NCI-H2081 (cell line): Measurements from ENCODE around the gene SPA17.

Experiments
- DNase-seq, 2 experiments: peaks; one replicate each; lab custom pipeline; 2025; lab: John Stamatoyannopoulos, UW

Gene SPA17

GRCh38 chr11:124724979-124725718 is 51.4 kb downstream of the SPA17 start:
- DNase-seq: no peak

- DNase-seq: no peak
Observed at GRCh38 chr11:124725719-124726105, 52.0 kb downstream of the SPA17 start.

GRCh38 chr11:124727474-124727873 is 53.8 kb downstream of the SPA17 start:
- no peak for DNase-seq

GRCh38 chr11:124728134-124728533 is 54.4 kb downstream of the SPA17 start:
- DNase-seq: no peak

- DNase-seq: no peak
Observed at GRCh38 chr11:124729571-124729970, 55.9 kb downstream of the SPA17 start.

GRCh38 chr11:124732230-124732629 is 58.5 kb downstream of the SPA17 start:
- DNase-seq: no peak

- no peak for DNase-seq
Observed at GRCh38 chr11:124736736-124737135, 63.0 kb downstream of the SPA17 start.

- no peak for DNase-seq
Observed at GRCh38 chr11:124737638-124738305, 64.1 kb downstream of the SPA17 start.

- no peak for DNase-seq
Observed at GRCh38 chr11:124738713-124739478, 65.2 kb downstream of the SPA17 start.

- DNase-seq: peak; percentile 90 to 91
Observed at GRCh38 chr11:124739479-124740276, 66.0 kb downstream of the SPA17 start, which contains the start of gene NRGN. TSS of gene NRGN (plus strand) at chr11:124739942. CDS start at chr11:124740085, 143 bp downstream.

- peak; percentile 28 to 29 for DNase-seq
Observed at GRCh38 chr11:124740277-124740882, 66.7 kb downstream of the SPA17 start.

GRCh38 chr11:124742555-124742954 is 68.9 kb downstream of the SPA17 start:
- DNase-seq: no peak

GRCh38 chr11:124743050-124743449 is 69.3 kb downstream of the SPA17 start:
- DNase-seq: no peak

- DNase-seq: no peak
Observed at GRCh38 chr11:124745270-124745834, 71.6 kb downstream of the SPA17 start.

- peak in 1 of 2 experiments; percentile 4 for DNase-seq
Observed at GRCh38 chr11:124745835-124746620, 72.3 kb downstream of the SPA17 start.

- DNase-seq: peak; percentile 42 to 45
Observed at GRCh38 chr11:124746621-124747243, 73.0 kb downstream of the SPA17 start.
